Endothelial cell of umbilical vein (primary cell): ENCODE data around the gene LUC7L. TPM values are rescaled to one million over a fixed set of nuclear protein-coding genes. Genes with fewer than 3 reads are reported as not detected.
"Not testable (repeated sequence)": the region's sequence is repeated elsewhere in the genome, so short reads cannot be mapped to it uniquely, and the experiment has no call there.

ENCODE experiments used
- BruUV-seq: library from RNA; stranded (reverse); fragments of 400-500 nt; replicated peaks from 2 replicates; lab custom pipeline; 2021; lab: Mats Ljungman, UMichigan
- CTCF ChIA-PET: fragments of 300-600, 350-600 bp; sonication (Branson Sonifier 250); formaldehyde crosslinking; loops from one replicate; lab custom pipeline; 2021; ENCODE audit warnings: antibody characterized with exemption, inconsistent platforms; lab: Charles Lee
- POLR2A ChIA-PET: fragments of 300-600, 350-600 bp; sonication (Branson Sonifier 250); formaldehyde crosslinking; loops from one replicate; lab custom pipeline; 2021; ENCODE audit warnings: antibody characterized with exemption, inconsistent platforms; lab: Charles Lee
- DNase-seq: peaks from one replicate; pipeline ENCODE4 v3.0.0-alpha.2; 2011; ENCODE audit warnings: low read depth, low spot score
- FAIRE-seq: peaks from 2 replicates; lab custom pipeline; 2011; peaks lifted over from hg19 to GRCh38; lab: Jason Lieb, UNC
- H2AFZ ChIP-seq: 2 replicates; pipeline ENCODE4 v1.6.0; 2012; ENCODE audit warnings: low read depth, low read length, control low read depth, inconsistent platforms
- H3K27ac ChIP-seq: 2 replicates; pipeline ENCODE4 v1.5.1; 2011; ENCODE audit warnings: low read depth, mild to moderate bottlenecking, control low read depth, low read length, moderate library complexity; ENCODE audit not compliant: insufficient read depth
- H3K27me3 ChIP-seq, 2 experiments: 2 replicates each; pipeline versions ENCODE4 v1.6.0 to v1.6.1; 2011; ENCODE audit warnings: low read length in 2 of 2, mixed read lengths in 1 of 2; ENCODE audit not compliant: control insufficient read depth in 2 of 2, insufficient read depth in 2 of 2
- H3K36me3 ChIP-seq, 2 experiments: 2 replicates in 1 of 2; 3 replicates in 1 of 2; pipeline ENCODE4 v1.5.1; 2011; ENCODE audit warnings: low read length in 2 of 2, mild to moderate bottlenecking in 1 of 2, moderate library complexity in 1 of 2; ENCODE audit not compliant: control insufficient read depth in 2 of 2, insufficient read depth in 2 of 2; ENCODE audit errors: extremely low read depth in 1 of 2
- H3K4me1 ChIP-seq: 3 replicates; pipeline ENCODE4 v1.5.1; 2011; ENCODE audit warnings: mild to moderate bottlenecking, low read length; ENCODE audit not compliant: control insufficient read depth, insufficient read depth; ENCODE audit errors: extremely low read depth
- H3K4me2 ChIP-seq: 2 replicates; pipeline ENCODE4 v1.6.1; 2011; ENCODE audit warnings: low read length, control low read depth, mixed read lengths; ENCODE audit not compliant: insufficient read depth
- H3K4me3 ChIP-seq, 3 experiments: fragments of 200-600 bp in 1 of 3; sonication (generic), shearing (Covaris generic) in 1 of 3; replicated peaks in 1 of 3; 2 replicates each; pipeline ENCODE4 v1.5.1; 2011 to 2016; ENCODE audit warnings: control low read depth in 3 of 3, low read length in 3 of 3, mild to moderate bottlenecking in 2 of 3, inconsistent platforms in 1 of 3, low read depth in 1 of 3, moderate library complexity in 1 of 3; ENCODE audit not compliant: insufficient read depth in 1 of 3
- H3K79me2 ChIP-seq: 2 replicates; pipeline ENCODE4 v1.6.0; 2012; ENCODE audit warnings: low read length, inconsistent platforms; ENCODE audit not compliant: control insufficient read depth, insufficient read depth
- H3K9ac ChIP-seq: replicated peaks from 2 replicates; pipeline ENCODE3; 2011; ENCODE audit warnings: low read length, control low read depth; ENCODE audit not compliant: insufficient read depth; ENCODE audit errors: extremely low read depth
- H3K9me1 ChIP-seq: replicated peaks from 3 replicates; pipeline ENCODE4 v1.6.0; 2011; ENCODE audit warnings: mild to moderate bottlenecking, low read length; ENCODE audit not compliant: control insufficient read depth, insufficient read depth; ENCODE audit errors: extremely low read depth
- H3K9me3 ChIP-seq: replicated peaks from 2 replicates; pipeline ENCODE4 v1.5.1; 2012; ENCODE audit warnings: low read length, inconsistent platforms; ENCODE audit not compliant: control insufficient read depth, insufficient read depth
- H4K20me1 ChIP-seq: replicated peaks from 2 replicates; pipeline ENCODE3; 2011; ENCODE audit warnings: mild to moderate bottlenecking, low read length; ENCODE audit not compliant: control insufficient read depth, insufficient read depth; ENCODE audit errors: extremely low read depth
- EZH2 ChIP-seq: IDR thresholded peaks from 2 replicates; pipeline ENCODE4 v1.6.1; 2012; ENCODE audit warnings: borderline replicate concordance, low read depth, mild to moderate bottlenecking, moderate library complexity, low read length, inconsistent platforms; ENCODE audit not compliant: severe bottlenecking
- dilution Hi-C: fragments of 300-500 bp; cut with MboI; formaldehyde crosslinking; loops from one replicate; pipeline ENCODE4 v1.15.0; 2019; ENCODE audit warnings: low sequenced_read_pairs; ENCODE audit not compliant: extremely low pct_ligation_motif_present
- intact Hi-C: fragments of 100-400 bp; cut with micrococcal nuclease; formaldehyde crosslinking; loops from one replicate; pipeline ENCODE4 v1.10.0; 2022
- polyA plus RNA-seq, 4 experiments: library from polyadenylated mRNA; depleted of rRNA in 3 of 4; stranded (reverse) in 3 of 4; unstranded in 1 of 4; fragments of >200 nt; gene quantifications; 2 replicates each; pipeline versions ENCODE4 v1.2.1 to v1.2.3, GENCODE V29; 2011 to 2012; ENCODE audit warnings: missing spikeins in 1 of 4
- total RNA-seq: library from RNA; stranded (reverse); gene quantifications from 2 replicates; pipeline ENCODE4 v1.2.3, GENCODE V29; 2021
- TF ChIP-seq, protein P1 (sequence below), 2 donors: IDR thresholded peaks; 1 replicate in 1 of 2; 2 replicates in 1 of 2; pipeline ENCODE4 v1.5.1; 2011; ENCODE audit warnings: low read length in 2 of 2, mild to moderate bottlenecking in 2 of 2, moderate library complexity in 2 of 2, control low read depth in 1 of 2, inconsistent platforms in 1 of 2, low read depth in 1 of 2; ENCODE audit not compliant: insufficient read depth in 1 of 2; ENCODE audit errors: extremely low read depth in 1 of 2

LUC7L gene
- total and polyA plus RNA-seq, 2 donors (not counting 3 experiments of a cell fraction or from before 2014, with no cell fraction given) = 75.4 to 94.7 TPM

DNA sequence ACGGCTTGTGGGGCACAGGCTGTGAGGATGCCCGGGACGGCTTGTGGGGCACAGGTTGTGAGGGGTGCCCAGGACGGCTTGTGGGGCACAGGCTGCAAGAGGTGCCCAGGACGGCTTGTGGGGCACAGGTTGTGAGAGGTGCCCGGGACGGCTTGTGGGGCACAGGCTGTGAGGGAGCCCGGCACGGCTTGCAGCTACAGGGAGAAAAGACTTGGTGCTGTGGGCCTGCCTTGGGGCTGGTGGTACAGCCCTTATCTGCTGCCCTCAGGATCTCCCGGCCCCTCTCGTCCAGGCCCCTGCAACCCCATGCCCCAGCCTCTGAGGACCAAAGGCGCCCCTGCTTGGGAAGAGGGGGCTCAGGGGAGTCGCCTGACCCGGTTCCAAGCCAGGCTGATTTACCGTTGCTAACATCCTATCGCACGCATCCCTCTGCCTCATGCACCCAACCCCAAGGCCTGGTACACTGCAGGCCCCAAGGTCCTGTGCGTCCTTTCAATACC lies 68.5 kb downstream of the LUC7L start:
- no peak for TF ChIP-seq EZH2
- TF ChIP-seq, protein P1, sequence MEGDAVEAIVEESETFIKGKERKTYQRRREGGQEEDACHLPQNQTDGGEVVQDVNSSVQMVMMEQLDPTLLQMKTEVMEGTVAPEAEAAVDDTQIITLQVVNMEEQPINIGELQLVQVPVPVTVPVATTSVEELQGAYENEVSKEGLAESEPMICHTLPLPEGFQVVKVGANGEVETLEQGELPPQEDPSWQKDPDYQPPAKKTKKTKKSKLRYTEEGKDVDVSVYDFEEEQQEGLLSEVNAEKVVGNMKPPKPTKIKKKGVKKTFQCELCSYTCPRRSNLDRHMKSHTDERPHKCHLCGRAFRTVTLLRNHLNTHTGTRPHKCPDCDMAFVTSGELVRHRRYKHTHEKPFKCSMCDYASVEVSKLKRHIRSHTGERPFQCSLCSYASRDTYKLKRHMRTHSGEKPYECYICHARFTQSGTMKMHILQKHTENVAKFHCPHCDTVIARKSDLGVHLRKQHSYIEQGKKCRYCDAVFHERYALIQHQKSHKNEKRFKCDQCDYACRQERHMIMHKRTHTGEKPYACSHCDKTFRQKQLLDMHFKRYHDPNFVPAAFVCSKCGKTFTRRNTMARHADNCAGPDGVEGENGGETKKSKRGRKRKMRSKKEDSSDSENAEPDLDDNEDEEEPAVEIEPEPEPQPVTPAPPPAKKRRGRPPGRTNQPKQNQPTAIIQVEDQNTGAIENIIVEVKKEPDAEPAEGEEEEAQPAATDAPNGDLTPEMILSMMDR (IDR thresholded peaks at IDR 0.05; ENCODE audit: extremely low read depth in 1 of 2, insufficient read depth in 1 of 2, low read depth in 1 of 2, low read length in 2 of 2) = no peak
- DNase-seq (no peak), FAIRE-seq (no peak)
- H3K4me1 ChIP-seq = no peaks in the 10 kb centered on the region
- H3K9me3 ChIP-seq = no peaks in the 10 kb centered on the region
- H4K20me1 ChIP-seq = no peaks in the 10 kb centered on the region
- CTCF ChIA-PET = interaction anchor here (1.2 kb wide), 1 partner anchor 54 kb away, joined by 8 read pairs; no protein-coding TSS in a partner anchor
- no peak overlapping the region for H3K4me3 ChIP-seq
- H3K9ac ChIP-seq = no peak overlapping the region
- no peak overlapping the region for H3K27ac ChIP-seq
- intact Hi-C loops (no loop called here), dilution Hi-C loops (no loop called here)
- peaks cover 12 to 16% of the 10 kb centered on the region in 2 experiments for H3K27me3 ChIP-seq
- no peaks in the 10 kb centered on the region for H3K36me3 ChIP-seq
- no peaks in the 10 kb centered on the region for H3K9me1 ChIP-seq
- no peak overlapping the region for H3K4me2 ChIP-seq
- H3K79me2 ChIP-seq = no peaks in the 10 kb centered on the region
- no peak overlapping the region for H2AFZ ChIP-seq
- POLR2A ChIA-PET = no interaction called here
- BruUV-seq = no TSS peak

DNA sequence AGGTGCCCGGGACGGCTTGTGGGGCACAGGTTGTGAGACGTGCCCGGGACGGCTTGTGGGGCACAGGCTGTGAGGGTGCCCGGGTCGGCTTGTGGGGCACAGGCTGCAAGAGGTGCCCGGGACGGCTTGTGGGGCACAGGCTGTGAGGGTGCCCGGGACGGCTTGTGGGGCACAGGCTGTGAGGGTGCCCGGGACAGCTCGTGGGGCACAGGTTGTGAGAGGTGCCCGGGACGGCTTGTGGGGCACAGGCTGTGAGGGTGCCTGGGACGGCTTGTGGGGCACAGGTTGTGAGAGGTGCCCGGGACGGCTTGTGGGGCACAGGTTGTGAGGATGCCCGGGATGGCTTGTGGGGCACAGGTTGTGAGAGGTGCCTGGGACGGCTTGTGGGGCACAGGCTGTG lies 69.0 kb downstream of the LUC7L start:
- H3K27ac ChIP-seq, H3K36me3 ChIP-seq, POLR2A ChIA-PET, H4K20me1 ChIP-seq, dilution Hi-C loops, H3K9ac ChIP-seq, H3K4me1 ChIP-seq, DNase-seq, H3K9me1 ChIP-seq, H3K4me3 ChIP-seq, FAIRE-seq, intact Hi-C loops, H3K4me2 ChIP-seq, H2AFZ ChIP-seq, H3K79me2 ChIP-seq, BruUV-seq, H3K9me3 ChIP-seq: not testable (repeated sequence)
- CTCF ChIA-PET = interaction anchor here (4.7 kb wide), 1 partner anchor 53 kb away, joined by 24 read pairs; no protein-coding TSS in a partner anchor
- H3K27me3 ChIP-seq = peaks cover 8 to 11% of the 10 kb centered on the region in 2 experiments
